Liver (tissue), 9 donors: ENCODE data around the gene LPP. TPM values are rescaled to one million over a fixed set of nuclear protein-coding genes. Genes with fewer than 3 reads are reported as not detected.

Experiments
- DNase-seq: peaks from one replicate; pipeline ENCODE4 v3.0.0-alpha.2; 2017; ENCODE audit warnings: low spot score
- H3K27ac ChIP-seq, 2 donors: one replicate each; pipeline ENCODE4 v1.7.0; 2013; ENCODE audit warnings: inconsistent platforms in 2 of 2, low read length in 2 of 2, control low read depth in 1 of 2, low read depth in 1 of 2, mild to moderate bottlenecking in 1 of 2
- H3K27me3 ChIP-seq, 4 donors: one replicate each; pipeline versions ENCODE4 v1.6.1 to v1.7.0; 2013; ENCODE audit warnings: low read length in 3 of 4, inconsistent platforms in 1 of 4, mild to moderate bottlenecking in 1 of 4, moderate library complexity in 1 of 4; ENCODE audit not compliant: control insufficient read depth in 4 of 4, insufficient read depth in 4 of 4
- H3K36me3 ChIP-seq, 4 donors: one replicate each; pipeline versions ENCODE4 v1.6.1 to v1.7.0; 2013; ENCODE audit warnings: low read length in 3 of 4, mild to moderate bottlenecking in 3 of 4, low read depth in 1 of 4, moderate library complexity in 1 of 4; ENCODE audit not compliant: control insufficient read depth in 4 of 4, insufficient read depth in 3 of 4
- H3K4me1 ChIP-seq, 4 donors: one replicate each; pipeline versions ENCODE4 v1.6.1 to v1.7.0; 2013; ENCODE audit warnings: low read length in 3 of 4, mild to moderate bottlenecking in 3 of 4, moderate library complexity in 1 of 4; ENCODE audit not compliant: control insufficient read depth in 4 of 4, insufficient read depth in 4 of 4
- H3K4me3 ChIP-seq, 3 donors: one replicate each; pipeline versions ENCODE4 v1.6.1 to v1.7.0; 2013; ENCODE audit warnings: low read length in 3 of 3, control low read depth in 1 of 3, low read depth in 1 of 3, mild to moderate bottlenecking in 1 of 3
- H3K9ac ChIP-seq, 2 donors: one replicate each; pipeline ENCODE4 v1.7.0; 2013; ENCODE audit warnings: low read length in 2 of 2, mild to moderate bottlenecking in 2 of 2, moderate library complexity in 2 of 2, control low read depth in 1 of 2, low read depth in 1 of 2
- H3K9me3 ChIP-seq, 4 donors: one replicate each; pipeline versions ENCODE4 v1.6.1 to v1.7.0; 2013; ENCODE audit warnings: low read length in 3 of 4; ENCODE audit not compliant: control insufficient read depth in 4 of 4
- ATF3 ChIP-seq: IDR thresholded peaks from 2 replicates; pipeline ENCODE4 v1.6.1; 2016; ENCODE audit warnings: antibody characterized with exemption
- CTCF ChIP-seq: fragments of 150-350 bp; IDR thresholded peaks from 2 replicates; pipeline ENCODE4 v1.5.1; 2017; ENCODE audit warnings: improper control_type of control experiment, low read depth, low read length; ENCODE audit not compliant: missing input control
- EGR1 ChIP-seq, 2 donors: IDR thresholded peaks; 2 replicates each; pipeline ENCODE4 v1.6.1; 2016 to 2018; ENCODE audit warnings: antibody characterized with exemption in 2 of 2, low read depth in 2 of 2
- FOXA1 ChIP-seq: IDR thresholded peaks from 2 replicates; pipeline ENCODE4 v1.6.1; 2016; ENCODE audit warnings: antibody characterized with exemption
- FOXA2 ChIP-seq: IDR thresholded peaks from 2 replicates; pipeline ENCODE4 v1.6.1; 2016; ENCODE audit warnings: antibody characterized with exemption
- GABPA ChIP-seq, 2 donors: IDR thresholded peaks in 1 of 2; conservative IDR thresholded peaks in 1 of 2; 2 replicates each; pipeline ENCODE4 v1.6.1; 2016; ENCODE audit warnings: antibody characterized with exemption in 2 of 2, mild to moderate bottlenecking in 1 of 2, moderate library complexity in 1 of 2
- HNF4A ChIP-seq, 2 donors: conservative IDR thresholded peaks; 2 replicates each; pipeline ENCODE4 v1.6.1; 2016; ENCODE audit warnings: antibody characterized with exemption in 2 of 2, mild to moderate bottlenecking in 2 of 2
- HNF4G ChIP-seq: IDR thresholded peaks from 2 replicates; pipeline ENCODE4 v1.6.1; 2016; ENCODE audit warnings: antibody characterized with exemption
- JUND ChIP-seq, 2 donors: IDR thresholded peaks; 2 replicates each; pipeline ENCODE4 v1.6.1; 2016; ENCODE audit warnings: antibody characterized with exemption in 2 of 2
- MAX ChIP-seq: IDR thresholded peaks from 2 replicates; pipeline ENCODE4 v1.6.1; 2016; ENCODE audit warnings: antibody characterized with exemption
- NR2F2 ChIP-seq: IDR thresholded peaks from 2 replicates; pipeline ENCODE4 v1.6.1; 2016; ENCODE audit warnings: antibody characterized with exemption
- RAD21 ChIP-seq, 2 donors: IDR thresholded peaks; 2 replicates each; pipeline ENCODE4 v1.6.1; 2016; ENCODE audit warnings: antibody characterized with exemption in 2 of 2, mild to moderate bottlenecking in 2 of 2
- REST ChIP-seq: IDR thresholded peaks from 2 replicates; pipeline ENCODE4 v1.6.1; 2016; ENCODE audit warnings: antibody characterized with exemption, mild to moderate bottlenecking
- RXRA ChIP-seq, 2 donors: IDR thresholded peaks; 2 replicates each; pipeline ENCODE4 v1.6.1; 2017 to 2018; ENCODE audit warnings: antibody characterized with exemption in 2 of 2, mild to moderate bottlenecking in 1 of 2
- SP1 ChIP-seq: IDR thresholded peaks from 2 replicates; pipeline ENCODE4 v1.6.1; 2018; ENCODE audit warnings: antibody characterized with exemption, mild to moderate bottlenecking
- TAF1 ChIP-seq: conservative IDR thresholded peaks from 2 replicates; pipeline ENCODE4 v1.6.1; 2016; ENCODE audit warnings: antibody characterized with exemption, mild to moderate bottlenecking
- YY1 ChIP-seq: IDR thresholded peaks from 2 replicates; pipeline ENCODE4 v1.6.1; 2016; ENCODE audit warnings: antibody characterized with exemption, mild to moderate bottlenecking
- ZBTB33 ChIP-seq: IDR thresholded peaks from 2 replicates; pipeline ENCODE4 v1.6.1; 2016; ENCODE audit warnings: antibody characterized with exemption
- WGBS: extraction: QIAGEN DNeasy Blood & Tissue Kit; methylation state at CpG from one replicate; pipeline ENCODE4 v1.1.7; 2013; 5-methylcytosine and 5-hydroxymethylcytosine counted together
- polyA plus RNA-seq, 2 donors: library from polyadenylated mRNA; stranded (reverse) in 1 of 2; unstranded in 1 of 2; fragments of 200-250 nt in 1 of 2; fragments of >200 nt in 1 of 2; fragmentation: Nextera tagmentation in 1 of 2; extraction: Ambion mirVana in 1 of 2; gene quantifications; one replicate each; pipeline versions ENCODE4 v1.2.1 to v1.2.3, GENCODE V29; 2013 to 2015
- total RNA-seq, 2 donors: library from RNA; depleted of rRNA; stranded (reverse); fragments of >200 nt; gene quantifications; one replicate each; pipeline ENCODE4 v1.2.3, GENCODE V29; 2014
- donor health status: healthy.
- donor health status: healthy.
- donor health status: healthy.
- donor health status: healthy.
- donor health status: healthy.

LPP gene
- total and polyA plus RNA-seq, 4 donors = 3.3 to 53.7 (median 28.2) TPM

- H3K4me1 ChIP-seq = no peaks in the 10 kb centered on the region
- no peak for TF ChIP-seq RAD21 (IDR thresholded peaks at IDR 0.05)
- TF ChIP-seq JUND (IDR thresholded peaks at IDR 0.05) = no peak
- no peak for TF ChIP-seq FOXA1
- TF ChIP-seq HNF4G = no peak
- TF ChIP-seq NR2F2 = no peak
- TF ChIP-seq REST = no peak
- TF ChIP-seq ATF3 = no peak
- no peak for TF ChIP-seq MAX
- TF ChIP-seq SP1 = no peak
- TF ChIP-seq FOXA2 = no peak
- WGBS = 89% methylated on average over 5 of the region's 5 CpGs
Measured at GRCh38 chr3:188487652-188488051, 333.7 kb downstream of the LPP start.

GRCh38 chr3:188488801-188489200 is 334.8 kb downstream of the LPP start:
- no peak overlapping the region for H3K9ac ChIP-seq
- no peak for DNase-seq
- TF ChIP-seq ATF3 = no peak
- no peak for TF ChIP-seq TAF1
- no peak for TF ChIP-seq HNF4A (conservative IDR thresholded peaks at IDR 0.05)
- no peak for TF ChIP-seq HNF4G
- TF ChIP-seq YY1 = no peak
- TF ChIP-seq RXRA (IDR thresholded peaks at IDR 0.05) = no peak
- no peak for TF ChIP-seq RAD21 (IDR thresholded peaks at IDR 0.05)
- TF ChIP-seq FOXA2 = no peak
- TF ChIP-seq MAX = no peak
- no peak for TF ChIP-seq CTCF
- TF ChIP-seq SP1 = no peak
- TF ChIP-seq JUND (IDR thresholded peaks at IDR 0.05) = no peak
- no peak for TF ChIP-seq EGR1 (IDR thresholded peaks at IDR 0.05; ENCODE audit: low read depth in 2 of 2)
- TF ChIP-seq GABPA (IDR thresholded peaks at IDR 0.05 in 1 of 2, conservative IDR thresholded peaks at IDR 0.05 in 1 of 2) = no peak
- no peak for TF ChIP-seq ZBTB33
- TF ChIP-seq REST = no peak
- WGBS = 96% methylated on average over 6 of the region's 6 CpGs
- H3K36me3 ChIP-seq = peaks cover 0 to 14% (median 6%) of the 10 kb centered on the region in 4 donors
- H3K27ac ChIP-seq = no peak overlapping the region
- H3K9me3 ChIP-seq = no peaks in the 10 kb centered on the region
- no peaks in the 10 kb centered on the region for H3K27me3 ChIP-seq
- no peaks in the 10 kb centered on the region for H3K4me1 ChIP-seq
- no peak overlapping the region for H3K4me3 ChIP-seq

More at GRCh38 chr3:188487652-188488051, 333.7 kb downstream of the LPP start:
- no peaks in the 10 kb centered on the region for H3K27me3 ChIP-seq
- no peak overlapping the region for H3K4me3 ChIP-seq
- no peak overlapping the region for H3K9ac ChIP-seq
- no peak overlapping the region for H3K27ac ChIP-seq
- no peaks in the 10 kb centered on the region for H3K9me3 ChIP-seq
- H3K36me3 ChIP-seq = peaks cover 0 to 14% (median 6%) of the 10 kb centered on the region in 4 donors
- no peak for DNase-seq
